Measurements from ENCODE around the gene NDST1. TPM values are rescaled to one million over a fixed set of nuclear protein-coding genes. Genes with fewer than 3 reads are reported as not detected.

NDST1 gene
- total RNA-seq, 1 experiment from 2014 or later = 33.1 TPM

DNA sequence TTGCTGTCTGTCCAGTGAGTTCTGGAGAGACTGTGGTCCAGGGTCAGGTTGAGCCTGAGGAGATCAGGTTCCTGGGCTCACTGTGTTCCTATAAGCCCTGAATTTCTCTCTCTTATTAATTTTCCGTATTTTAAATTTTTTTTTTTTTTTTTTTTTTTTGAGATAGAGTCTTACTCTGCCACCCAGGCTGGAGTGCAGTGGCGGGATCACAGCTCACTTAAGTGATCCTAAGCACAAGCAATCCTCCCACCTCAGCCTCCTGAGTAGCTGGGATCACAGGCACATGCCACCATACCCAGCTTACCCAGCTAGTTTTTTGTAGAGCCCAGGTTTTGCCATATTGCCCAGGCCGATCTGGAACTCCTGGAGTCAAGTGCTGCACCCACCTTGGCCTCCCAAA, 22.5 kb downstream of the NDST1 start:
- ATAC-seq (no peak), DNase-seq (ENCODE audit: low read depth, low spot score) (no peak)
- POLR2A ChIA-PET = no interaction called here
- intact Hi-C loops (cut with micrococcal nuclease) = no loop called here
- Histone ChIP-seq H3K9me2 (ENCODE audit: insufficient read depth) (no peaks in the 10 kb centered on the region), H3K4me2 (ENCODE audit: low read length) (no peak overlapping the region), H3K4me1 (ENCODE audit: control insufficient read depth in 1 of 2, insufficient read depth in 2 of 2, low read length in 2 of 2) (peaks cover 0 to 2% of the 10 kb centered on the region in 2 experiments; a peak in 1 of 4 replicates), H3K27me3 (ENCODE audit: insufficient read depth, low read length) (no peaks in the 10 kb centered on the region), H2AFZ (ENCODE audit: low read depth, low read length, poor library complexity, severe bottlenecking) (no peak overlapping the region), H4K20me1 (ENCODE audit: insufficient read depth) (no peaks in the 10 kb centered on the region), H3K9ac (ENCODE audit: low read length) (no peak overlapping the region), H3K9me3 (ENCODE audit: control insufficient read depth in 1 of 2, insufficient read depth in 1 of 2, low read depth in 1 of 2, low read length in 2 of 2) (no peaks in the 10 kb centered on the region), H3K27ac (ENCODE audit: low read depth, low read length) (no peak overlapping the region), H3K79me2 (ENCODE audit: insufficient read depth, low read length) (peaks cover 5% of the 10 kb centered on the region; the same call in 1 of the 2 replicates), H3K36me3 (ENCODE audit: control insufficient read depth in 1 of 2, insufficient read depth in 2 of 2, low read length in 2 of 2) (peaks cover 5 to 7% of the 10 kb centered on the region in 2 experiments; a peak in 2 of 4 replicates), H3K4me3 (replicated peaks in 1 of 2; ENCODE audit: low read depth in 1 of 2, low read length in 2 of 2) (no peak overlapping the region)
- TF ChIP-seq FOSL1 (IDR thresholded peaks at IDR 0.05; ENCODE audit: low read depth) (no peak), ELF1 (IDR thresholded peaks at IDR 0.05; ENCODE audit: borderline replicate concordance, low read depth) (no peak)
- TF ChIP-seq, protein P1, sequence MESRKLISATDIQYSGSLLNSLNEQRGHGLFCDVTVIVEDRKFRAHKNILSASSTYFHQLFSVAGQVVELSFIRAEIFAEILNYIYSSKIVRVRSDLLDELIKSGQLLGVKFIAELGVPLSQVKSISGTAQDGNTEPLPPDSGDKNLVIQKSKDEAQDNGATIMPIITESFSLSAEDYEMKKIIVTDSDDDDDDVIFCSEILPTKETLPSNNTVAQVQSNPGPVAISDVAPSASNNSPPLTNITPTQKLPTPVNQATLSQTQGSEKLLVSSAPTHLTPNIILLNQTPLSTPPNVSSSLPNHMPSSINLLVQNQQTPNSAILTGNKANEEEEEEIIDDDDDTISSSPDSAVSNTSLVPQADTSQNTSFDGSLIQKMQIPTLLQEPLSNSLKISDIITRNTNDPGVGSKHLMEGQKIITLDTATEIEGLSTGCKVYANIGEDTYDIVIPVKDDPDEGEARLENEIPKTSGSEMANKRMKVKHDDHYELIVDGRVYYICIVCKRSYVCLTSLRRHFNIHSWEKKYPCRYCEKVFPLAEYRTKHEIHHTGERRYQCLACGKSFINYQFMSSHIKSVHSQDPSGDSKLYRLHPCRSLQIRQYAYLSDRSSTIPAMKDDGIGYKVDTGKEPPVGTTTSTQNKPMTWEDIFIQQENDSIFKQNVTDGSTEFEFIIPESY (IDR thresholded peaks at IDR 0.05; ENCODE audit: extremely low read depth, insufficient replicate concordance, low read length) = no peak
- RAD21 ChIA-PET (ENCODE audit: low non-redundant PET in 1 of 2, low total read pairs in 2 of 2, uncharacterized antibody in 2 of 2, unreplicated experiment in 2 of 2) = interaction anchor here in 1 of 2 experiments (0.7 kb wide), 1 partner anchor 24 kb away, joined by 3 read pairs; no protein-coding TSS in a partner anchor
- CTCF ChIA-PET = no interaction called here
- no TSS peak for BruUV-seq (replicated peaks)

DNA sequence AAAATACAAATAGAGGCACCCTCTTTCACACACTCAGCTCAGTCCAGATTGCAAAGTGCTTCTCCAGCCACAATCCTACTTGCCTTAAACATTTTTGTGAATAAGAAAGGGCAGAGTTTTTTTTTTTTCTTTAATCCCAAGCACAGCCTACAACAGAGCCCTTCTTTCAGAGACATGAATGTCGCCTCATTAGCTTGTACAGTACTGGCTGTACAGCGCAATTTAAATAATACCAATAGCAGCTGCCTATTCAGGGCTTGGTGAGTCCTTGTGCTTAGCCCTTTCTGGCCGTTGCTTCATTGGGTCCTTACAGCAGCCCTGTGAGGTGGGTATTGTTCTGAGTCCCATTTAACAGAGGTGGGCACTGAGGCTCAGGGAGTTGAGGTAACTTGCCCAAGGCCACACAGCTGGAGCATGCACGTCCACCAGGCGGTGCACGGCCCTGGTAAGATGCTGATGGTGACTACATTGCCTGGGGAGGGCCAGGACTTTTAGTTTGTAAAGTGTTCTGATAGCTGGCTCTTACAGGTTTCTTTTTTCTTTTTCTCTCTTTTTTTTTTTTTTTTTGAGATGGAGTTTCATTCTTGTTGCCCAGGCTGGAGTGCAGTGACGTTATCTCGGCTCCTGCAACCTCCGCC, 23.1 kb downstream of the NDST1 start:
- peaks cover 7 to 11% of the 10 kb centered on the region in 2 experiments; a peak in 2 of 4 replicates for H3K36me3 ChIP-seq (ENCODE audit: control insufficient read depth in 1 of 2, insufficient read depth in 2 of 2, low read length in 2 of 2)
- H3K9ac ChIP-seq (ENCODE audit: low read length) = no peak overlapping the region
- POLR2A ChIA-PET = no interaction called here
- H3K9me3 ChIP-seq (ENCODE audit: control insufficient read depth in 1 of 2, insufficient read depth in 1 of 2, low read depth in 1 of 2, low read length in 2 of 2) = no peaks in the 10 kb centered on the region
- no TSS peak for BruUV-seq (replicated peaks)
- H3K79me2 ChIP-seq (ENCODE audit: insufficient read depth, low read length) = no peaks in the 10 kb centered on the region
- H3K9me2 ChIP-seq (ENCODE audit: insufficient read depth) = no peaks in the 10 kb centered on the region
- no peak overlapping the region for H2AFZ ChIP-seq (ENCODE audit: low read depth, low read length, poor library complexity, severe bottlenecking)
- no peak overlapping the region for H3K4me2 ChIP-seq (ENCODE audit: low read length)
- no peaks in the 10 kb centered on the region for H3K27me3 ChIP-seq (ENCODE audit: insufficient read depth, low read length)
- ATAC-seq (no peak), DNase-seq (ENCODE audit: low read depth, low spot score) (no peak)
- H4K20me1 ChIP-seq (ENCODE audit: insufficient read depth) = no peaks in the 10 kb centered on the region
- peaks cover 0 to 2% of the 10 kb centered on the region in 2 experiments; a peak in 1 of 4 replicates for H3K4me1 ChIP-seq (ENCODE audit: control insufficient read depth in 1 of 2, insufficient read depth in 2 of 2, low read length in 2 of 2)
- intact Hi-C loops (cut with micrococcal nuclease) = no loop called here
- RAD21 ChIA-PET (ENCODE audit: low non-redundant PET in 1 of 2, low total read pairs in 2 of 2, uncharacterized antibody in 2 of 2, unreplicated experiment in 2 of 2) = interaction anchor here in 1 of 2 experiments (0.7 kb wide), 1 partner anchor 23 kb away, joined by 3 read pairs; no protein-coding TSS in a partner anchor
- no peak for TF ChIP-seq POLR2AphosphoS5 (IDR thresholded peaks at IDR 0.05; ENCODE audit: low read depth, low read length)
- no peak for TF ChIP-seq SIN3A (IDR thresholded peaks at IDR 0.05; ENCODE audit: low read depth)
- TF ChIP-seq, protein P1 (IDR thresholded peaks at IDR 0.05; ENCODE audit: extremely low read depth, insufficient replicate concordance, low read length) = no peak
- no peak for TF ChIP-seq EGR1 (IDR thresholded peaks at IDR 0.05; ENCODE audit: low read depth)
- TF ChIP-seq, protein P2, sequence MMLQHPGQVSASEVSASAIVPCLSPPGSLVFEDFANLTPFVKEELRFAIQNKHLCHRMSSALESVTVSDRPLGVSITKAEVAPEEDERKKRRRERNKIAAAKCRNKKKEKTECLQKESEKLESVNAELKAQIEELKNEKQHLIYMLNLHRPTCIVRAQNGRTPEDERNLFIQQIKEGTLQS (IDR thresholded peaks at IDR 0.05) = no peak
- TF ChIP-seq RAD21 (IDR thresholded peaks at IDR 0.05; ENCODE audit: low read depth) = no peak
- no peak overlapping the region for H3K27ac ChIP-seq (ENCODE audit: low read depth, low read length)
- H3K4me3 ChIP-seq (replicated peaks in 1 of 2; ENCODE audit: low read depth in 1 of 2, low read length in 2 of 2) = no peak overlapping the region
- CTCF ChIA-PET = no interaction called here
